ENCODE data around the gene KRTAP4-4. TPM values are rescaled to one million over a fixed set of nuclear protein-coding genes. Genes with fewer than 3 reads are reported as not detected.
A peak's percentile ranks its signal among the peaks of the same experiment; 100 is the strongest.
"Not testable (repeated sequence)": the region's sequence is repeated elsewhere in the genome, so short reads cannot be mapped to it uniquely, and the experiment has no call there.

The KRTAP4-4 gene
- total RNA-seq, 1 donor from 2014 or later, result not detected

- Histone ChIP-seq H2AFZ (ENCODE audit: low read depth, low read length) (no peak overlapping the region), H3K27me3 (ENCODE audit: insufficient read depth, low read length) (no peaks in the 10 kb centered on the region), H3K27ac (ENCODE audit: low read depth, low read length) (peak overlapping the region; percentile 58), H3K4me1 (ENCODE audit: insufficient read depth, low read length) (no peaks in the 10 kb centered on the region), H3K9ac (ENCODE audit: low read length) (no peak overlapping the region), H3K79me2 (ENCODE audit: insufficient read depth, low read length) (no peaks in the 10 kb centered on the region), H4K20me1 (ENCODE audit: insufficient read depth, low read length) (no peaks in the 10 kb centered on the region), H3K36me3 (ENCODE audit: insufficient read depth, low read length) (no peaks in the 10 kb centered on the region), H3K4me2 (ENCODE audit: low read length) (no peak overlapping the region), H3K4me3 (ENCODE audit: insufficient read depth, low read depth, low read length) (no peak overlapping the region), H3K9me3 (ENCODE audit: insufficient read depth, low read depth, low read length) (peaks cover 3% of the 10 kb centered on the region)
- H3K27me3 Mint-ChIP-seq (ENCODE audit: low read depth, unreplicated experiment), result no peaks in the 10 kb centered on the region
- DNase-seq (ENCODE audit: low read depth), result no peak
- H3K4me1 Mint-ChIP-seq (ENCODE audit: low read depth, unreplicated experiment), result peaks cover 14% of the 10 kb centered on the region
- H3K36me3 Mint-ChIP-seq (ENCODE audit: low read depth, unreplicated experiment), result no peaks in the 10 kb centered on the region
- no peak for FAIRE-seq
- TF ChIP-seq EZH2 (IDR thresholded peaks at IDR 0.05; ENCODE audit: insufficient read depth, low read length), result no peak
- TF ChIP-seq CTCF (IDR thresholded peaks at IDR 0.05; ENCODE audit: insufficient read depth, low read depth, low read length), result no peak
- H3K4me3 Mint-ChIP-seq (ENCODE audit: unreplicated experiment), result no peak overlapping the region
- peaks cover 10% of the 10 kb centered on the region for H3K9me3 Mint-ChIP-seq (ENCODE audit: unreplicated experiment)
- H3K27ac Mint-ChIP-seq (ENCODE audit: unreplicated experiment), result peak overlapping the region; percentile 49
Observed at GRCh38 chr17:41141361-41141760, 19.2 kb downstream of the KRTAP4-4 start.

GRCh38 chr17:41140360-41141131 is 20.0 kb downstream of the KRTAP4-4 start, which contains the start of gene KRTAP4-6:
TSS of gene KRTAP4-6 (minus strand) at chr17:41140544. CDS start at chr17:41140487, 57 bp downstream.
- Histone ChIP-seq H3K4me3 (ENCODE audit: insufficient read depth, low read depth, low read length) (no peak within 1 kb of the TSS), H2AFZ (ENCODE audit: low read depth, low read length) (no peak within 1 kb of the TSS), H3K79me2 (ENCODE audit: insufficient read depth, low read length) (no peaks in the 10 kb centered on the region), H3K9ac (ENCODE audit: low read length) (no peak within 1 kb of the TSS), H3K4me2 (ENCODE audit: low read length) (no peak within 1 kb of the TSS), H3K27ac (ENCODE audit: low read depth, low read length) (peak within 1 kb of the TSS; percentile 58), H4K20me1 (ENCODE audit: insufficient read depth, low read length) (no peaks in the 10 kb centered on the region), H3K27me3 (ENCODE audit: insufficient read depth, low read length) (no peaks in the 10 kb centered on the region), H3K9me3 (ENCODE audit: insufficient read depth, low read depth, low read length) (peaks cover 3% of the 10 kb centered on the region), H3K36me3 (ENCODE audit: insufficient read depth, low read length) (no peaks in the 10 kb centered on the region), H3K4me1 (ENCODE audit: insufficient read depth, low read length) (no peaks in the 10 kb centered on the region)
- DNase-seq (ENCODE audit: low read depth), result peak; percentile 81
- peak; percentile 87 for FAIRE-seq
- Mint-ChIP-seq H3K9me3 (ENCODE audit: unreplicated experiment) (peaks cover 10% of the 10 kb centered on the region), H3K4me3 (ENCODE audit: unreplicated experiment) (no peak within 1 kb of the TSS), H3K27me3 (ENCODE audit: low read depth, unreplicated experiment) (no peaks in the 10 kb centered on the region), H3K4me1 (ENCODE audit: low read depth, unreplicated experiment) (peaks cover 14% of the 10 kb centered on the region), H3K27ac (ENCODE audit: unreplicated experiment) (peak within 1 kb of the TSS; percentile 83), H3K36me3 (ENCODE audit: low read depth, unreplicated experiment) (no peaks in the 10 kb centered on the region)
- TF ChIP-seq CTCF (IDR thresholded peaks at IDR 0.05; ENCODE audit: insufficient read depth, low read depth, low read length) (no peak), EZH2 (IDR thresholded peaks at IDR 0.05; ENCODE audit: insufficient read depth, low read length) (no peak)

GRCh38 chr17:41139865-41140264 is 20.7 kb downstream of the KRTAP4-4 start:
- H3K4me1 ChIP-seq (ENCODE audit: insufficient read depth, low read length); H3K27me3 Mint-ChIP-seq (ENCODE audit: low read depth, unreplicated experiment); H3K9me3 ChIP-seq (ENCODE audit: insufficient read depth, low read depth, low read length); H3K79me2 ChIP-seq (ENCODE audit: insufficient read depth, low read length); FAIRE-seq; H2AFZ ChIP-seq (ENCODE audit: low read depth, low read length); H3K36me3 ChIP-seq (ENCODE audit: insufficient read depth, low read length); H3K4me3 Mint-ChIP-seq (ENCODE audit: unreplicated experiment); H3K4me2 ChIP-seq (ENCODE audit: low read length); H3K27me3 ChIP-seq (ENCODE audit: insufficient read depth, low read length); DNase-seq (ENCODE audit: low read depth); H3K36me3 Mint-ChIP-seq (ENCODE audit: low read depth, unreplicated experiment); H3K4me3 ChIP-seq (ENCODE audit: insufficient read depth, low read depth, low read length); H3K27ac Mint-ChIP-seq (ENCODE audit: unreplicated experiment); H3K9ac ChIP-seq (ENCODE audit: low read length); H4K20me1 ChIP-seq (ENCODE audit: insufficient read depth, low read length): not testable (repeated sequence)
- H3K27ac ChIP-seq (ENCODE audit: low read depth, low read length), result peak overlapping the region; percentile 58
- H3K4me1 Mint-ChIP-seq (ENCODE audit: low read depth, unreplicated experiment), result peaks cover 14% of the 10 kb centered on the region
- H3K9me3 Mint-ChIP-seq (ENCODE audit: unreplicated experiment), result peaks cover 10% of the 10 kb centered on the region

Data from astrocyte (in vitro differentiated cells and primary cell).